ENCODE measurements around the gene EVC.
"Not testable (repeated sequence)": the region's sequence is repeated elsewhere in the genome, so short reads cannot be mapped to it uniquely, and the experiment has no call there.

Gene EVC

GRCh38 chr4:5708449-5709206 lies 2.4 kb upstream of the EVC start, which contains the start of gene EVC2:
Gene EVC2, minus strand, starts transcription at chr4:5708559. Its CDS starts 46 bp downstream, at chr4:5708513.
- peak; percentile 30 for DNase-seq (ENCODE audit: low read depth)

GRCh38 chr4:5709207-5709575 lies 1.8 kb upstream of the EVC start:
- no peak for DNase-seq (ENCODE audit: low read depth)

- DNase-seq (ENCODE audit: low read depth) = no peak
Observed at GRCh38 chr4:5710065-5710960, 688 bp upstream of the EVC start.

- DNase-seq (ENCODE audit: low read depth) = peak; percentile 25
Observed at GRCh38 chr4:5711479-5712184, 631 bp downstream of the EVC start.

GRCh38 chr4:5712517-5712916 lies 1.5 kb downstream of the EVC start:
- no peak for DNase-seq (ENCODE audit: low read depth)

GRCh38 chr4:5712931-5713330 lies 1.9 kb downstream of the EVC start:
- DNase-seq (ENCODE audit: low read depth) = no peak

GRCh38 chr4:5713861-5714260 lies 2.9 kb downstream of the EVC start:
- no peak for DNase-seq (ENCODE audit: low read depth)

- DNase-seq (ENCODE audit: low read depth) = no peak
Observed at GRCh38 chr4:5715357-5715756, 4.4 kb downstream of the EVC start.

- DNase-seq (ENCODE audit: low read depth) = no peak
Observed at GRCh38 chr4:5716391-5716790, 5.4 kb downstream of the EVC start.

GRCh38 chr4:5717449-5718158 lies 6.6 kb downstream of the EVC start:
- no peak for DNase-seq (ENCODE audit: low read depth)

GRCh38 chr4:5718411-5718810 lies 7.4 kb downstream of the EVC start:
- DNase-seq (ENCODE audit: low read depth) = no peak

GRCh38 chr4:5719350-5720055 lies 8.5 kb downstream of the EVC start:
- no peak for DNase-seq (ENCODE audit: low read depth)

GRCh38 chr4:5720157-5720850 lies 9.3 kb downstream of the EVC start:
- no peak for DNase-seq (ENCODE audit: low read depth)

GRCh38 chr4:5720980-5721379 lies 10.0 kb downstream of the EVC start:
- no peak for DNase-seq (ENCODE audit: low read depth)

GRCh38 chr4:5721923-5722322 lies 10.9 kb downstream of the EVC start:
- DNase-seq (ENCODE audit: low read depth) = no peak

GRCh38 chr4:5722328-5722727 lies 11.3 kb downstream of the EVC start:
- DNase-seq (ENCODE audit: low read depth) = no peak

- DNase-seq (ENCODE audit: low read depth) = no peak
Observed at GRCh38 chr4:5724377-5724776, 13.4 kb downstream of the EVC start.

- not testable (repeated sequence) for DNase-seq (ENCODE audit: low read depth)
Observed at GRCh38 chr4:5728412-5728811, 17.4 kb downstream of the EVC start.

GRCh38 chr4:5730436-5730835 lies 19.4 kb downstream of the EVC start:
- DNase-seq (ENCODE audit: low read depth) = no peak
